HG02885 (cell line): ENCODE results near the gene PGLYRP2.
"Not testable (repeated sequence)": the region's sequence is repeated elsewhere in the genome, so short reads cannot be mapped to it uniquely, and the experiment has no call there.

ENCODE experiments used
- ATAC-seq: cut with Tn5 transposase; IDR thresholded peaks from one replicate; pipeline ENCODE4 v1.9.1; 2021; ENCODE audit warnings: mild to moderate bottlenecking; ENCODE audit not compliant: unreplicated experiment, poor library complexity

The PGLYRP2 gene

DNA sequence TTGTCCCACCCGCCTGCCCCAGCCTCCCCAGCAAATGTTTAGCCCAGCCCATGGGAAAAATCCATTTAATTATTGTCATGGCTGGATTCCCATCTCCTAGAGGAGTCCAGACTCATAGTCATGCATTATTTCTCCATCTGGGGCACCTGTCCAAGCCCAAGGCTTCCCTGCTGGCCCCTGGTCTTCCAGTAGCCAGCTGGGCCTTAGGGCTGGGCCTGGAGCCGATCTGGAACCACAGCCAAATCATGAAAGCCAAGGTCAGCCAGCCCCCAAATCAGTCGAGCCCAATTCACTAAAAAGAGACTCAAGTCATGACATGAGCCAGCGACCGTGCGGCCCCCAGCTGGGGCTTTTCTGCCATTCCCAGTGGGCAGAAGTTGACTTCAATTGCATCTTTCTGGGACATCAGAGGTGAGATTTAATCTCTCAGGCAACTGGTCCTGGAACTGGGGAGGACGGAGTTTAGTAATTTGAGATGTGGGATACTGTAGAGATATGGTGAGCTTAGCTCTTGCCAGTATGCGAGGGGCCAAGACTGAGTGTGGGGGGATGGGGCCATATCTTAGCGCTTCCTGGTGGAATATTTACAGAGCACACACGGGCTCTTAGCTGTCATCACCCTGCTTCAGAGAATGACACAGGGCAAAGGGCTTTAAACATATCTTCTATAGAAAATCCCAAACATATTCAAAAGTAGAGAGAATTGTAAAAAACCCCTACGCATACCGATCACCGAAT is 9.4 kb upstream of the PGLYRP2 start:
- no peak for ATAC-seq

DNA sequence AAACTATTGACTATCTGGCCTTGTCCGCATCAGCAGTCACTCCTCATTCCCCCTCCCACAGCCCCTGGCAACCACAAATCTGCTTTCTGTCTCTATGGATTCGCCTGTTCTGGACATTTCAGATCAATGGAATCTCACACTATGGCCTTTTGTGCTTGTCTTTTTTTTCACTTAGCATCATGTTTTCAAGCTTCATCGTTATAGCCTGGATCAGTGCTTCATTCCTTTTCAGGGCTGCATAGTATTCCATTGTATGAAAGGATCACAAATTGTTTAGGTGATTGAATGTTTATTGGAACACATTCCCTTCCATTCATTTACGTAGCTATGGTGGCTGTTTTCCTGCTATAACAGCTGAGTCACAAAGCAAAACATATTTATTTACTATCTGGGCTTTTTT is 7.7 kb upstream of the PGLYRP2 start:
- ATAC-seq = no peak

DNA sequence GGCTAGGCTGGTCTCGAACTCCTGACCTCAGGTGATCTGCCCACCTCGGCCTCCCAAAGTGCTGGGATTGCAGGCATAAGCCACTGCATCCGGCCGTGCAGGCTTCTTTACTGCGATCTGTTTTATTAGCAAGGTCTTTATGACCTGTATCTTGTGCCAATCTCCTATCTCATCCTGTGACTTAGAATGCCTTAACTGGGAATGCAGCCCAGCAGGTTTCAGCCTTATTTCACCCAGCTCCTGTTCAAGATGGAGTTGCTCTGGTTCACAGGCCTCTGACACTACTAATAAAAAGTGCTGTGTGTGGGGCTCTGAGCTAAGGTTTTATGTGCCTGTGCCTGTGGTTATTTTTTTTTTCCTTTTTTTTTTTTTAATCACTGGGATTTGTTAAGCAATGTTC is 6.5 kb upstream of the PGLYRP2 start:
- not testable (repeated sequence) for ATAC-seq

DNA sequence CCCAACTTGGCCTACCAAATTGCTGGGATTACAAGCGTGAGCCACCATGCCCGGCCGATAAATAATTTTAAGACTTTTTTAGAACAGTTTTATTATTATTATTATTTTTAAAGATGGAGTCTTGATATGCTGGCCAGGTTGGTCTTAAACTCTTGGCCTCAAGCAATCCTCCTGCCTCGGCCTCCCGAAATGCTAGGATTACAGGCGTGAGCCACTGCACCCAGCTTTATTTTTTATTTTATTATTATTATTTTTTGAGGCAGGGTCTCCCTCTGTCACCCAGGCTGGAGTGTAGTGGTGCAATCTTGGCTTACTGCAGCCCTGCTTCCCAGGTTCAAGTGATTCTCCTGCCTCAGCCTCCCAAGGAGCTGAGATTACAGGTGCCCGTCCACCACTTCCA is 1.7 kb upstream of the PGLYRP2 start:
- ATAC-seq = not testable (repeated sequence)

DNA sequence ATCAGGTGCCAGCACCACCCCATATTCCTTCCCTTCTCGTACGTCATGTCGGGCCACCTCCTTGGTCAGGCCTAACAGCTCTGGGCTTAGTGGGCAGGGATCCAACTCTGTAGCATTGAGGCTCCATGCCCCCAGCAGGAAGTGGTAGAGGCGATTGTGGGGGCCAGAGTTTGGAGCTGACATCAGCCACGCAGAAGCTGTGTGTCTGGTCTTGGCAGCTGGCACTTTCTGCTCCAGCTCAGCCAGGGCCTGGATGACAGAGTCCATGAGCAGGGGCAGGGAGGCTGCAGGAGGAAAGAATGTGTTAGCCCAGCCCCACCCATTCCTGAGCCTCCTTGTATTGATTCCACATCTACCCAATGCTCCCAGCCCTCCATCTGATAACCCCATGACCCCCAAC is 3.0 kb downstream of the PGLYRP2 start:
- ATAC-seq = no peak

DNA sequence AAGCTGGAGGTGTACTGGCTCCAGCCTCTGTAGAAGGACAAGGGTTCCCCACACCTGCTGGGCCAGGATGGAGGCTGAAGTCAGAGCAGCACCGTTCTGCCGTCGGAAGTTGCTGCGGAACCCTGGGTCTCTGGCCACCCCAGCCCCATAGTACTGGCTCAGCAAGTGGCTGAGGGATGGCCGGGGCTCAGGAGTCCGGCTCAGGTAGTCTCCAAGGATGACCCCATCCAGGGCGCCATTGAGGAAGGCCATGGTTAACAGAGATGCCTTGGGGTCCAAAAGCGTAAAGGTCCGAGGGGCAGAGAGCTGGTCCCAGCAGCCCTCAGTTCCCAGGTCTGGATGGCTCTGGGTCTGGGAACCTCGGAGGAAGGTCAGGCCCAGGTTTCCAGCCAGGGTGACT is 3.7 kb downstream of the PGLYRP2 start:
- no peak for ATAC-seq

DNA sequence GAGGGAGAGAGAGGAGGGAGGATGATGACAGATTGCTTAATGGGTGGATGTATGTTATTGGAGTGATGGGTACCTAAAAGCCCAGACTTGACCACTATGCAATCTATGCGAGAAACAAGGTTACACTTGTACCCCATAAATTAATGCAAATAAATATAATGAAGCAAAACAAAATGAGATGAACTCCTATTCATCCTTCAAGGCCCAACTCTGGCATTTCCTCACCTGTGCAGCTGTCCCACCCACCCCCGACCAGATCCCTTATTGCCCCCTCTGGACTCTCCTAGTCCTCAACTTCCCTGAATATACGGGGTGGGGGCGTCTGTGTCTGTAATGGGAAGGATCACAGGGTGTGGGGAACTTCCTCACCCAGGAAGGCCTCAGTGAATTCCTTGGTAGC is 4.1 kb downstream of the PGLYRP2 start:
- no peak for ATAC-seq

DNA sequence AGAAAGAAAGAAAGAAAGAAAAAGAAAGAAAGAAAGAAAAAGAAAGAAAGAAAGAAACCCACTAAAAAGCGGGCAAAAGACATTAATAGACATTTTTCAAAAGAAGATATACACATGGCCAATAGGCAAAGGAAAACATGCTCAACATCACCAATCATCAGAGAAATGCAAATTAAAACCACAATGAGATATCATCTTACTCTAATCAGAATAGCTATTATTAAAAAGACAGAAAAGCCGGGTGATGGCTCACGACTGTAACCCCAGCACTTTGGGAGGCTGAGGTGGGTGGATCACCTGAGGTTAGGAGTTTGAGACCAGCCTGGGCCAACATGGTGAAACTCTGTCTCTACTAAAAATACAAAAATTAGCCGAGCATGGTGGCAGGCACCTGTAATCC is 5.5 kb downstream of the PGLYRP2 start:
- not testable (repeated sequence) for ATAC-seq

DNA sequence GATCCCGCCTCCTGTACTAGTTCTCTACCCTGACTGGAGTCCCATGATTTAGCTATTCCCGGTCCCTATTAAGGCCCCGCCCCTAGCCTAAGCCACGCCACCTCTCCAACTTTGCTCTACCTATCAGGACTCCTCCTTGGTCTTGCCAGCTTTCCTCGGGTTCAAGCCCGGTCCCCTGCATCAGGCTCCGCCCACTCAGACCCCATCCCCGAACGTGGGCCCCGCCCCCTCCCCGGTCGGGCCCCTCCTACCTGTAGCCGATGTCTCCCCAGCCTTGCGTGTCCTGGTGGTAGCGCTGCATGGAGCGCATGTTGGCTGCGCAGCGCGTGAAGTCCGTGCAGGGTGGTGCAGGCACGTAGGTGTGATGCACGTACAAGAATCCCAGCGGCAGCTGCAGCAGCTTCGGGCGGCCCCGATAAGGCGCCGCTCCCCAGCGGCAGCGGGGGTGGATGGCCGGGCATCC is 7.6 kb downstream of the PGLYRP2 start:
- ATAC-seq = no peak

DNA sequence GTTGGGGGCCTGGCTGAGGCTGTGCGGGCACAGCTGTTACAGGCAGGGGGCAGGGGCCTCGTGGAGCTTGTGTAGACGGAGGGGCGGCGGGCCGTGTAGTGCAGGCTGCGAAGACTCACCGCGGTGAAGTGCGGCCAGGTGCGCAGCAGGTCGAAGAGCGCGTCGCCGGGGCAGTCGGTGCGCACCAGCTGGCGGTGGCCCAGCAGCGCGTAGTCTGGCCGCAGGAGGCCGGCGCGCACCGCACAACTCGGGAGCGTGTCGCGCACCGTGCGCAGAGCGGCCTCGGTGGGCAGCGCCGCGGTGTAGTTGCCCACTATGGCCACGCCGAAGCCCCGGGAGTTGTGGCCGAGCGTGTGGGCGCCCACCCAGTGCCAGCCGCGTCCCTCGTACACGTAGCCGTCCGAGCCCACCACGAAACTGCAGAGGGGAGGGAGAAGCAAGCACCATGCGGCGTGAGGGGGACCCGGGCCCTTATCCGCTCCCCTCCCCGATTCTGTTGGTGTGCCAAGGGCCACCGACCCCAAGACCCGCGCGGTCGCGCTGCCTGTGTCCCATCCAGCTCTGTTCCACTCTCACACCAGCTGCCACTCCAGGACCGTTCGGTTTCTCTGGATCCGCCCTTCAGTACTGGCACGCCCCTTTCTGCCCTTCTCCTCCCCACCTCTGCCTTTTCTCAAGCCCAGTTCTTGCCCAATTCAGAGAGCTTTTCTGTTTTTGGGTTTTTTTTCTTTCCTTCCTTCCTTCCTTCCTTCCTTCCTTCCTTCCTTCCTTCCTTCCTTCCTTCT is 9.6 kb downstream of the PGLYRP2 start:
- no peak for ATAC-seq

DNA sequence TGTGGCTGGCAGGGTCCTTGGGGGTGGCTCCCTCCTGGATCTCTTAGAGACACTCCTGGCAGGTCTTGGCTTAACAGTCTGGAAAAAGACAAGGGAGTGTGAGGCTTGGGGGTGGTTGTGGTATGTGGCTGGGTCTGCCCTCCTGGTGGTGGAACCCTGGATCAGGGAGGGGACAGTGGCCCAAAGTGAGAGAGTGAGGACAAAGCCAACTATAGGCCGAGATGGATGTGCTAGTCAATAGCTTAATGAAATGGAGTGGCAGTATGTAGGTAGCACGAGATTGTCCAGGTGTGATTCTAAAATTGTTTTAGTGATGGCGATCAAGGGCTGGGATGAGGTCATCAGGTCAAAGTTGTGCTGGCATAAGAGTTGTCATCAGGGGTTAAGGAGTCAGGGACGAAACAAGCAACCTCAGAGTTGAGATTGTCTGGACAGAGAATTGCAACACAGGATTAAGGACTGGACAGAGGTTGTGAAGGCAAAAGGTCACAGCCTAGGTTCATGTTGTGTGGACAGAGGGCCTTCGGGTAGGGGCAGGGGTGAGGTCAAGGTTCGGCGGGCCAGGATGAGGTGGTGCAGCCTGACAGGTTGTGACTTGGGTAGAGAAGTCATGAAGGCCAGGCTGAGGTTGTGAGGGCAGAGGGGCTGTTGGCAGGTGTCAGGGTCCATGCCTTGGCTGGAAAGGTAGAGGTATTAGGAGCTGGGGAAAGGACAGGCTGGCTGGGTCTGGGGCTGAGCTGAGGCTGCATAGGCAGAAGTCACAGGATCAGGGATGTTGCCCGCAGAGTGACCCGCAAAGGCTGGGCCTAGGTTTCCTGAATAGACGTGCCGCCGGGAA is 10.4 kb downstream of the PGLYRP2 start:
- ATAC-seq = no peak

DNA sequence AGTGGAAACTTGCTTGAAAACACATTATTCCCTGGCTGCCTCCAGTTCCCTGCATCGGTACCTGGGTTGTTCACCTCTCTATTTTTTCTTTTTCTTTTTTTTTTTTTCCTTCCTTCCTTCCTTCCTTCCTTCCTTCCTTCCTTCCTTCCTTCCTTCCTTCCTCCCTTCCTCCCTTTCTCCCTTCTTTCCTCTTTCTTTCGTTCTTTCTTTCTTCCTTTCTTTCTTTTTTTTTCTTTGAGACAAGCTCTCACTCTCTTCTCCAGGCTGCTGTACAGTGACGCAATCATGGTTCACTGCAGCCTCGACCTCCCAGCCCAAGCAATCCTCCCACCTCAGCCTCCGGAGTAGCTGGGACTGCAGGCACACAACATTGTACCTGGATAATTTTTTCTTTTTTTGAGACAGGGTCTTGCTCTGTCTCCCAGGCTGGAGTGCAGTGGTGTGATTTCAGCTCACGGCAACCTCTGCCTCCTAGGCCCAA is 11.5 kb downstream of the PGLYRP2 start:
- ATAC-seq = no peak

DNA sequence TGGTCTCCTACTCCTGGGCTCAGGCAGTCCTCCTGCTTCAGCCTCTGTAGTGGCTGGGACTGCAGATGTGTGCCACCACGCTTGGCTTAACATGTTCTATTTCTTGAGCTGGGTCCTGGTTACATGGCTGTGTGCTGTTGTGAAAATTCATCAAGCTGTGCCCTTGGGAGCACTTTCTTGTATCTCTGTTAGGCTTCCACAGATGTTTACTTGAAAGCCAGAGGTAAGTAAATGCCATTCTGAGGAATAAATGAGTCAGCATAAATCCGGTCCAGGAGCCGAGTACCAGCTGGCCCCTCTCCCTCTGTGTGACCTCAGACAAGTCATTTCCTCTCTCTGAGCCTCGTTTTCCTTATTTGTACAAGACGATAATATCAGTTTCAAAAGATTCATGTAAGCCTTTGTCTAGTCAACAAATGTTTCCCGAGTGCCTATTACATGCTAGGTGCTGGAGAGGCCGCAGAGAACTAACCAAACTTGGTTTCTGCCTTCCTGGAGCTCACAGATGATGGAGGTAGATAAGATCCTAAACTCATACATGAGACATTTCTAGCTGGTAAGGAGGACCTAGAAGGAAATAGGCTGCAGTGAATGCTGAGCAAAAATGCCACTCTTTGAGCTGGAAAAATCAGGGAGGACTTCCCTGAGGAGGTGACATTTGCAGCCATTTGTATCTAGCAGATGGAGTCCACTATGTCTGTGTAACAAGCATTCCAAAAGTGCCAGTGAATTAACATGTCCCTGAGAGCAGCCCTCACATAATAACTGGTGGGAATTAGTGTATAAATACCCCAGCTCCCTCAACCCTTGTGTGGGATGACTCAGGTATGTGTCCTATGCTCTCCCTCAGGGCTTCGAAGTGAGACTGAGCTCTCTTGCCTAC is 12.2 kb downstream of the PGLYRP2 start:
- ATAC-seq = no peak

DNA sequence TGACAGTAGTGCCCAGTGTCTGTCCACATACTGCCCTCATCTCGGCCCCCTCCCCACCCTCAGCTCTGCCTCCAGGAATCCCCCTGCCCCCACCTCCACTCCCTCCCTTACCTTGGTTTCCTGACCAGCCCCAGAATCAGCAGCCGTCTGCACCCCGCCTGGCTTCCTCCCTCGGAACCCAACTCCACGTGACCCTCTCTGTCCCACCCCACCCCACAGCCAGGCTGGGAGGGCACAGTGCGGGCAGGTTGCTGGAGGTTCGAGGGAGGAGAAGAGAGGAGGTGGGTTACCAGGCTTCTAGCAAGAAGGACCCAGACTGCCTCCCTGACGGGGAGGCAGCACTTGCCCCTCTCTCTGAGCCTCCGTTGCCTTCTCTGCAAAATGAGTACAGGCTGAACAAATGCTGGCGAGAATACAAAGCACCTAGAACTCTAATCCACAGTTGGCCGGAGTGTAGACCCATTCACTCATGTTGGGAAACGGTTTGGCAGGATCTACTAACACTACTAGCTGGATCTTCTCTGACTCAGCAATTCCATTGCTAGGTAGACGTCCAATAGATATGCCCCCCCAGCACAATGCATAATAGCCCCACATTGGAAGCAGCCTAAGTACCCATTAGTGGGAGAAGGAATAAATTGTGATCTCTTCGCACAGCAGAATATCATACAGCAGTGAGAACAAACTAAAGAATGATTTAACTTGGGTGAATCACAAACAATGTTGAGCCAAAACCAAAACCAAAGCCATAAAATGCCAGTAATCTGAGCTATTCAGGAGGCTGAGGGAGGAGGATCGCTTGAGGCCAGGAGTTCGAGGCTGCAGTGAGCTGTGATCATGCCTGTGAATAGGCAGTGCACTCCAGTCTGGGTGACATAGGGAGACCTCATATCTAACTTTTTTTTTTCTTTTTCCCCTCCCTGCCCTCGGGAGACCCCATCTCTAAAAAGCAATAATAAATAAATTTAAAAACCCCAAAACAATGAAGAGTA is 14.6 kb downstream of the PGLYRP2 start, which contains the start of gene RASAL3:
Gene RASAL3 (minus strand): TSS at position 151 of the 992 bp plus-strand sequence. CDS start 186 bp downstream, outside the sequence.
- ATAC-seq = peak; percentile 57

DNA sequence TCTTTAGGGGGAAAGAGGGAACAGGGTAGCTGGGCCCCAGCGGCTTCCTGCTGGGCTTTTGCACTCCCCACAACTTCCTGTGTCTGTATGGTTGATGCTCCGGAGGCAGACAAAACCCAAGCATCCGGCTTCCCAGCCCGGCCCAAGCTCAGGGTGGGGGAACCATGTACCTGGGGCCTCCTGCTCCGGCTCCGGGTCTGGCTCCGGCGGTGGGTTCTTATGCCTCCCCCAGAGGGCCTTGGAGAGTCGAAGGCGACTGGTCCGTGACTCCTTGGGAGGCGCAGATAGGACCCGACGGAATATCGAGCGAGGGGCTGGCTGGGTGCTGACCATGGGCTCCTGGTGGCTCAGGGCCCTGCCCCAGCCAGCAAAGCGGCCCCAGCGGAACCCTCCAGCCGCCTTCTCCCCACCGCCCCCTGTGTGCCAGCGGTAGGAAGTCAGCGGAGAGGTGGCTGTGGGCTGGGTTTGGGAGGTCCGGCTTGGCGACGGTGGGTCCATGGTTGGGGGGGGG is 15.4 kb downstream of the PGLYRP2 start:
- peak; percentile 56 for ATAC-seq

DNA sequence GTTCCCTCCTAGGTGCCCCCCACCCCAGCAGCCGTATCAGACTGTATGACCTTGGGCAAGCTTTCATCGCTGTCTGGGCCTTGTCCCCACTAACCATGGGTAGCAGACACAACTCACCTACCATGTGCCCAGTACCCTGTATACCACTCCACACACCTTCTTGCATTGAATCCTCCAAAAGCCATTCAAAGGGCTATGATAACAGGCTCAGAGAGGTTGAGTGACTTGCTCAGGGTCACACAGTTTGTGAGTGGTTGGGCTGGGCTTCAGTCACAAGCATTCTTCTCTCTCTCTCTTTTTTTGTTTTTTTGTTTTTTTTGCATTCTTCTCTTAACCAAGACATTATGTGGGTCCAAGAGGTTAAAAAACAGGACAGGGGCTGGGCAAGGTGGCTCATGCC is 17.6 kb downstream of the PGLYRP2 start:
- no peak for ATAC-seq

DNA sequence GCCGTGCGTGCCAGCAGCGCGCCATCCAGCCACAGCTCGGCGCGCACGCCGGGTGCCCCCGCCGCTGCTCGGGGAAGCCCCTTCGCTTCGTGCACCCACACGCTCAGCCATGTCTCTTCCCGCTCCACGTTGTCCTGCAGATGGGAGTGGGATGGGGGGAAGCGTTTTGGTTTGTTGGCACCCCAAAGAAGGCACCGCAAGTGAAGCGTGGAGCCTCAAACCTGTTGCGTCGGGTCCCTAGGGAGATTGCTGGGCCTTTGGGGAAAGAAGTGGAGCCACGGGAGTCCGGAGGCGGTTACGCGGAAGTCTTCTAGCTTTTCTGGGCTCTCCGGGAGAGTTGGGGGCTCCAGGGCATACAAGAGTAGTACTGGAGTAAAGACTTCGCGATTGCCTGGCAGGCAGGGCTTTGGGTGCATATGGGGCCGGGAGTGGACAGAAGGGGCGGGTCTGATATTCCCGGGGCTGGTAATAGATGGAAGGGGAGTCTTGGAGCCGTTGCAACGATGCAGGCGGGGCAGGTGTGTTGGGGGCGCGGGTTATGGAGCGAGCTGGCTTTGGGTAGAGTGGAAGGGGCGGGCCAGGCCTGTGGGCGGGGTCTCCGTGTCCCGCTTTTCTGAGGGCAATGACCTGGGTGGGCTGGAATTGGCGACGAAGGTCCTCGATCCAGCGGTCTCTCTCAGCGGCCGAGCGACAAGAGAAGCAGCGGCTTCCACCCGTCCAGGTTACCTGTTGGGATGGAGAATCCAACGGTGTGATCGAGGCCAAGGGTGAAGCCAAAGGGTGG is 21.4 kb downstream of the PGLYRP2 start:
- no peak for ATAC-seq
